ENCODE measurements around the gene NEGR1. TPM values are rescaled to one million over a fixed set of nuclear protein-coding genes. Genes with fewer than 3 reads are reported as not detected.

NEGR1 gene
- total and polyA plus RNA-seq, 2 donors (not counting 3 experiments of a cell fraction or from before 2014, with no cell fraction given), result 6.8 to 21.8 TPM

DNA sequence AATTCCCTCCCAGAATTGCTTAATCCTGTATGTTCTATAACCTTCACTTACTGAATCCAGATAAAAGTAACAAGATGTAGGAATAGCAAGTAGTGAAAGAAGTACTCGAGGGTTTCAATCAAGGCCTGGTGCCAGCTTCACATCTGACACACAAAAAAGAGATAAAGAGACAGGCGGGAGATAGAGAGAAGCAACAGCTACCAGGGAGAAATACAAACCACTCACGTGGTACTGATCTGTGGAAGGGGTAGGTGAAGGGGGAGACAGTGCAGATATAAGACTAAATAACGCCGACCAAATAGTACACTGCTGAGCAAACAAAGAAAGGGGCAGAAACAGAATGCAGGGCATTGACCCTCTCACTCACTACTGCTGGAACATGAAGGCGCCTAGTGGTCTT is 295.2 kb downstream of the NEGR1 start:
- dilution Hi-C loops (cut with MboI; ENCODE audit: extremely low pct_ligation_motif_present, low sequenced_read_pairs), result no loop called here

More for the DNA sequence above, 295.2 kb downstream of the NEGR1 start:
- TF ChIP-seq GATA2 (IDR thresholded peaks at IDR 0.05; ENCODE audit: insufficient read depth, insufficient read length, low read depth, low read length) (no peak), POLR2AphosphoS5 (IDR thresholded peaks at IDR 0.05; ENCODE audit: insufficient read depth, low read depth, low read length) (no peak), FOS (IDR thresholded peaks at IDR 0.05; ENCODE audit: borderline replicate concordance, insufficient read depth, low read length) (no peak), JUN (IDR thresholded peaks at IDR 0.05; ENCODE audit: borderline replicate concordance, insufficient read depth, insufficient read length, low read depth) (no peak), MYC (IDR thresholded peaks at IDR 0.05; ENCODE audit: low read depth, low read length) (no peak), POLR2A (IDR thresholded peaks at IDR 0.05; ENCODE audit: low read depth, low read length) (no peak), EZH2 (IDR thresholded peaks at IDR 0.05; ENCODE audit: borderline replicate concordance, low read depth, low read length, severe bottlenecking) (no peak)
- TF ChIP-seq, protein P1, sequence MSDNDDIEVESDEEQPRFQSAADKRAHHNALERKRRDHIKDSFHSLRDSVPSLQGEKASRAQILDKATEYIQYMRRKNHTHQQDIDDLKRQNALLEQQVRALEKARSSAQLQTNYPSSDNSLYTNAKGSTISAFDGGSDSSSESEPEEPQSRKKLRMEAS (IDR thresholded peaks at IDR 0.05; ENCODE audit: insufficient read depth, insufficient read length), result no peak
- TF ChIP-seq, protein P2, sequence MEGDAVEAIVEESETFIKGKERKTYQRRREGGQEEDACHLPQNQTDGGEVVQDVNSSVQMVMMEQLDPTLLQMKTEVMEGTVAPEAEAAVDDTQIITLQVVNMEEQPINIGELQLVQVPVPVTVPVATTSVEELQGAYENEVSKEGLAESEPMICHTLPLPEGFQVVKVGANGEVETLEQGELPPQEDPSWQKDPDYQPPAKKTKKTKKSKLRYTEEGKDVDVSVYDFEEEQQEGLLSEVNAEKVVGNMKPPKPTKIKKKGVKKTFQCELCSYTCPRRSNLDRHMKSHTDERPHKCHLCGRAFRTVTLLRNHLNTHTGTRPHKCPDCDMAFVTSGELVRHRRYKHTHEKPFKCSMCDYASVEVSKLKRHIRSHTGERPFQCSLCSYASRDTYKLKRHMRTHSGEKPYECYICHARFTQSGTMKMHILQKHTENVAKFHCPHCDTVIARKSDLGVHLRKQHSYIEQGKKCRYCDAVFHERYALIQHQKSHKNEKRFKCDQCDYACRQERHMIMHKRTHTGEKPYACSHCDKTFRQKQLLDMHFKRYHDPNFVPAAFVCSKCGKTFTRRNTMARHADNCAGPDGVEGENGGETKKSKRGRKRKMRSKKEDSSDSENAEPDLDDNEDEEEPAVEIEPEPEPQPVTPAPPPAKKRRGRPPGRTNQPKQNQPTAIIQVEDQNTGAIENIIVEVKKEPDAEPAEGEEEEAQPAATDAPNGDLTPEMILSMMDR (IDR thresholded peaks at IDR 0.05; ENCODE audit: extremely low read depth in 1 of 2, insufficient read depth in 1 of 2, low read depth in 1 of 2, low read length in 2 of 2), result no peak
- Histone ChIP-seq H3K36me3 (ENCODE audit: control insufficient read depth in 2 of 2, extremely low read depth in 1 of 2, insufficient read depth in 2 of 2, low read length in 2 of 2) (no peaks in the 10 kb centered on the region), H3K27ac (ENCODE audit: insufficient read depth, low read depth, low read length) (no peak overlapping the region), H3K9ac (replicated peaks; ENCODE audit: extremely low read depth, insufficient read depth, low read length) (no peak overlapping the region), H3K4me3 (replicated peaks in 1 of 3; ENCODE audit: insufficient read depth in 1 of 3, low read depth in 1 of 3, low read length in 3 of 3) (no peak overlapping the region), H3K79me2 (ENCODE audit: control insufficient read depth, insufficient read depth, low read length) (no peaks in the 10 kb centered on the region), H2AFZ (ENCODE audit: low read depth, low read length) (no peak overlapping the region), H4K20me1 (replicated peaks; ENCODE audit: control insufficient read depth, extremely low read depth, insufficient read depth, low read length) (no peaks in the 10 kb centered on the region), H3K9me1 (replicated peaks; ENCODE audit: control insufficient read depth, extremely low read depth, insufficient read depth, low read length) (no peaks in the 10 kb centered on the region), H3K4me2 (ENCODE audit: insufficient read depth, low read length) (no peak overlapping the region), H3K9me3 (replicated peaks; ENCODE audit: control insufficient read depth, insufficient read depth, low read length) (no peaks in the 10 kb centered on the region), H3K27me3 (ENCODE audit: control insufficient read depth in 2 of 2, insufficient read depth in 2 of 2, low read length in 2 of 2) (no peaks in the 10 kb centered on the region), H3K4me1 (ENCODE audit: control insufficient read depth, extremely low read depth, insufficient read depth, low read length) (no peaks in the 10 kb centered on the region)
- no peak for DNase-seq (ENCODE audit: low read depth, low spot score)
- CTCF ChIA-PET, result no interaction called here
- POLR2A ChIA-PET, result no interaction called here
- intact Hi-C loops (cut with micrococcal nuclease), result no loop called here
- BruUV-seq (replicated peaks), result no TSS peak
- no peak for FAIRE-seq
